ENCODE results near the gene SCARB1.

The SCARB1 gene

DNA sequence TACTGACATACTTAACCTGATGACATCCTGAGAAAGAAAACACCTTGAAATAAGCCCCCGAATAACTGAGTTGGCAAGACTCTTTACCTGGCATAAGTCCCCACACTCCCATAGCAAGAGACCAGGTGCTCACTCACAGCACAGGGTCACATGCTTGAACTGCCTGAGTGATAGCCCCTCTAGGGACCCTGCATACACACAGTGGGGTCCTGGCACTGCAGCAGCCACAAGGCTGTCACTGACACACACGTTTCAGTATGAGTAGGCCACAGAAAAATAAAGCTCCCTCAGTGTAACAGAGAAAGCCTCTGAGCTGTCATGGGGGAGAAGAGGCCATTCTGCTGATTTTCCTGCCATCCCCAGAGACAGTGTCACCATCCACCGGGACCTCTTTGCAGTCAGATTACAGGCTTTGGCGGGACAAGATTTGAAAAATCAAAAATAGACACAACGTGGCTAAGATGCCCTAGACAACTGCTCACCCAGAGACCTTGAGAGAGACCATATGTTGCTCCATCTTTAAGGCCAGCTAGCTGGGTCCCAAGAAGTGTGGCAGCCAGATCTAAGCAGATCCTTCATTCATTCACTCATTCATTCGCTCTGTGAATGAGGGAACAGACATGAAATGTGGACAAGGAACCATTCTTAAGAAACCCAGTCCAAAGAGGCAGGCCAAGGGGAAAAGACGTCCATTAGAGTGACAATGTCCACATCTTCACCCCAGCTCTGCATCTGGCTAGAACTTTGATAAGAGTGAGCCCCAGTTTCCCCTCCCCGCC, 1.6 kb downstream of the SCARB1 start:
- DNase-seq = no peak

DNA sequence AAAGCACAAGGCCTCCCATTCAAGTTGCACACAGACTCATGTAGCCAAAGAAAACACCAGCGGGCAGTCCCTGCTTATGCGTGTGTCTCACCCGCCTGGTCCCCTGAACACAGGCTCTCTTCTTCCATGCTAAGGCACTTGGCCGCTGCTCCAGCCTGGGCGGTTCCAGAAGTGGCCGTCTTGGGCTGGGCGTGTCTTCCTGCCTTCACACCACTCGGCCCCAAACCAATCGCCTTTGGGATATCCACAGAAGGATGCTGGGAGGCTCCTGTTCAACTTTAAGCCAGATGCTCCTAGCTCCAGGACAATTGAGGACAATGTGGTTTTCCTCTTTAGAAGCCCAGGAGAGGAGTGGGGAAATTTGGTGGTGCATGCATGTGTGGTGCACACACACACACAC, 2.2 kb downstream of the SCARB1 start:
- no peak for DNase-seq

DNA sequence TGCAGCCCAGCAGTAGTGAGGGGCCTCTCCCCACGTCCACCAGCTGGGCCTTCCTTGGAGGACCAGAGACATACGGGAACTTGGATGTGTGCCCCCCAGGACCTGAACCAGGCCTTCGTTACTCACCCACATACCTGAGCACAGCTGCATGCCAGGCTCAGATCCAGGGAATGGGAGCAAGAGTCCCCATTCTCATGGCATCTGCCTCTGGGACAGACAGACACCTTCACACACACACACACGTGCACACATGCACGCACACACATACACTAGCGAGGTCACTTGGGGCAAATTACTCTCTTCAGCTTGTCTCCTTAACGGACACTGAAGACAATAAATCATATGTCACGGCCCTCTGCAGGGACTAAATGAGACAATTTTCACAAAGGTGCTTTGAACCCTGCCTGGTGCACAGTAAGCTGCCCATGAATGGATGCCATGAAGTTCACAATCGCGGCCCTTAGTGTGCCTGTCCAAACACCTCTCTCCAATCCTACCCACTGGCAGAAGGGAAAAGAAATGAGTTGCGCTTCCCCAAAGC, 5.7 kb downstream of the SCARB1 start:
- DNase-seq = no peak

DNA sequence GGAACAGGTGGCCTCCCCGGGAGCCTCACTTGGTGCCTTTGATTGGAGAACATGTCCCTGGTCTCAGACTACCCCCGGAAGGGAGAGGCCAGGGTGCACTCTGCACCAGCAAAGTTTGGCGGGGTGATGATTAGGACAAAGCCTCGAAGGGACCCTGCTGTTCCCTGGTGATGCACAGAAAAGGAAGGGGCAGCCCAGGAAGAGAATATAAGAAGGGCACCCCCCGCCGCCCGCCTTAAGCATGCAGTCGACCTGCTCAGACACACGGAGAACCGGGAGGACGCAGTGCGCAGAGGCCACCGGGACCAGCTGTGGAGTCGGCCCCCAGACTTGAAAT, 6.9 kb downstream of the SCARB1 start:
- no peak for DNase-seq

DNA sequence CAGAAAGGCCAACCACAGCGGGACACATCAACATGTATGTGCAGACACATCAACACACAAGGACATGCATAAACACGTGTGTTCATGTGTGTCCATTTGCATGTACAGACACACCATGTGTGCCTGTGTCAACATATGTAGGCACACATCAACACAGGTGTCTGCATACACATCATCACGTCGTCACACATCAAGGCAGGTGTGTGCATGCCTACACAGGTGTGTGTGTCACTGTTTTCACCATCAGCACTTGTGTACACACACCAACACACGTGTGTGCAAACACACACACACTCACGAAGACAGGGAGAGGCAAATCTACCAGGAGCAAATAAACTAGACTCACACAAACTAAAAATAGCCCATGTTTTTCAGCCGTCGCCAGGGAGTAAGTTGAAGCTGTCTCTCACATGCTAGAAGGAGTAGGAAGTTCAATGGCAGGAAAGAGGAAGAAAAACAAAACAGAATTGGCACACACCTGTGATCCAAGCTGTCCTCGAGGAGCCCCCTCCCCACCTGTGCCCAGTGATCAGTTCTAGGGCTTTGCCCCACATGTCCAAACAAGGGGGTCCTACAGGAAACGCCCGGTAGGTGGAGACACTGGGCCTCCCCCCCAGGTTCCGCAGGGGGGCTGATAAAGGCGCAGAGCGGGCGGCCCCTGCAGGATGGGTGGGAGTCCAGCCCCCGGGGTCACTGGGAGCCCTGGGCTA, 7.4 kb downstream of the SCARB1 start:
- no peak for DNase-seq

DNA sequence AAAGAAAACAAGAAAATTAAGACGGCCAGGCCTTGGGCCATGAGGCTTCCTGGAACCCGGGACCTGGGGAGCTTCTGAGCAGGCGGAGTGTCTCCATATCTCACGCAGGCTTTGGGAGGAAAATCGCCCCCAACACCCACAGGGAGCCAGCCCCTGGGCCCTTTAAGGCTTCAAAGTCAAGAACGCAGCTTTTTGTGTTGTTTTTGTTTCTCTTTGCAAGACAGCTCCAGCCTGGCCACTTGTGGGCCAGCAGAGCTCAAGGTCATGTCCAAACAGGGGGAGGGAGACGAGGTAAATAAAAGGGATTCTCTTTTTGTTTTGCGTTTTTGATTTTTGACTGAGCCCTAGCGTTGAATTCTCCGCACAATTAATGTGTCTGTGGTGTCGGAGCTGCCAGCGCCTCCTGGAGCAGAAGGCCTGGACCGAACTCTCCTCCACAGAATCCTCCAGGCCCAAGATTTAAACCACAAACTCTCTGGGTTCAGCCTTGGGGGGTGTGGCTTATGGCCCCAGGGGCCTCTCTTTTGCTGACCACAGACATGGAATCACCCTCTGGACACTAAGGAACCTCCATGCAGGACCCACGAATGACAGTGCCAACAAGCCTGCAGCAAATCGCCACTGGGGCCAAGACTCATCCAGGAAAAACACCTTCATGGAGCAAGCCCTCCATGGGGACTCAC, 8.2 kb downstream of the SCARB1 start:
- DNase-seq = no peak

DNA sequence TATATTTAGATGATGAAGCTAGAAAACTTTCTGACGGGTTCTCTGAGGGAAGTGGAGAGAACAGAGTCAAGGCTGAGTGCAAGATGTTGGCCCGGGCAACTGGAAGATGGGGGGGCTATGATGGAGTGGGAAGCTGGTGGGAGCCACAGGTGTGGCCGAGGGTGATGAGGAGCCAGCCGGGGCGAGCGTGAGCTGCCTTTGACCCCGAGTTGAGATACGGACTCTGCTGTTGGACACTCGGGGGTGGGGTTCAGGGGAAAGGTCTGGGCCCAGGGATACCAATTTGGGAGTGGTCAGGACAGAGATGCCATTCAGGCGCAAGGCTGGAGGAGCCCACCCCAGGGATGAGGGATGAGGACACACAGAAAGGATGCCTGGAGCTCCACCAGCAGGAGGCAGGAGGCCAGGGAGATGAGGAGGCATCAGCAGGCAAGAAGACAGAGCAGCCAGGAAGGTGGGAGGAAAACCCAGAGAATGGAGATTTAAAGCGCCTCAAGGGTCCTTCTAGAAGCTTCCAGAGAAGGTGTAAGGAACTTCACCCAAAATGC, 9.0 kb downstream of the SCARB1 start:
- no peak for DNase-seq

DNA sequence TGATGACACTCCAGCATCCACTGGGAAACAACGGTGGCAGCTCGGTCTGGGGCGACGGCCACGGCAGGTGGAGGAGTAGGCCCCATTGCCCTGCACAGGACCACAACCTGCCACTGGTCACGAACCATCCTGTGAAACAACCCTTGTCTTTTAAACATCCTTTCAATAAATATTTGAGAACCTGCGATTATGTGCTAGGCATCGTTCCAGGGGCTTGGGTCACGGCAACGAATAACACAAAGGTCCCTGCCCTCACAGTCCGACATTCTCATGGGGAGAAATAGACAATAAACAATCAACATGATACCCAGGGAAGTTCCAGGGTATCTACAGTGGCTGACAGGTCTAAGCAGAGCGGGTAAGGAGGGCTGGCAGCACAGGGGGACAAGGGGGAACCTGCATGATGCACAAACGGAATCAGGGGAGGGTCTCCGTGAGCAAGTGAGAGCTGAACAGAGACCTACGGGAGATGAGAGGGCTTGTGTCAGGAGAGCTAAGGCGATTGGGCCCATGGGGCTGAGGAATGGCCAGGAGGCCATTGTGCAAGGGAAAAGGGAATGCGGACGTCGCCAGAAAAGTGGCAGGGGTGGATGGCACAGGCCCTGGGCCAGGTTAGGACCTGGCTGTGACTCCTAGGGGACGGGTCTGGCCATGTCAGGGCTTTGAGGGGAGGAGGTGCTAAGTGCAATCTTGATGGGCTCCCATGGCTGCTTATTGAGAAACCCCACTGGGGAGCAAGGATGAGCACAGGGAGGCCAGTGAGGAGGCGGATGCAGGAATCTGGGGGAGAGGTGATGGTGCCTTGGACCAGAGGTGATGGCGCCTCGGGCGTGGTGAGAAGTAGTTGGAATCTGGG, 9.7 kb downstream of the SCARB1 start:
- no peak for DNase-seq

DNA sequence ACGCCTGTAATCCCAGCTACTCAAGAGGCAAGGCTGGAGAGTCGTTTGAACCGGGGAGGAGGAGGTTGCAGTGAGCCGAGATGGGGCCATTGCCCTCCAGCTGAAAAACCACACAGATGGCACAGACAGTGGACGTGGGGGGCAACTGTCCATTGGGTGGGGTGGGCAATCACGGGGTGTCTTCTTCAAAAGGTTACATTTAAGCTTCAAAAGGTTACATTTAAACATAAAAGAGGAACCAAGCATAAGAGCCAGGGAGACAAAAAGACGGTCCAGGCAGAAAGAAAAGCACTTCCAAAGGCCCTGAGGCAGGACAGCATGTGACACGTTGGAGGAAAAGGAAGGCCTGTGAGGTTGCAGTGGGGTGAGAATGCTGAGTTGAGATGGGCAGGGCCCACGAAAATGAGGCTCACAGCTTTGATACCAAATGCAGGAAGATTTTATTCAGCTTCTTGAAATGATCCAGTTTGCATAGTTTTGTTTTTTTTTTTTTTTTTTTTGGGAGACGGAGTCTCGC, 10.7 kb downstream of the SCARB1 start:
- no peak for DNase-seq

DNA sequence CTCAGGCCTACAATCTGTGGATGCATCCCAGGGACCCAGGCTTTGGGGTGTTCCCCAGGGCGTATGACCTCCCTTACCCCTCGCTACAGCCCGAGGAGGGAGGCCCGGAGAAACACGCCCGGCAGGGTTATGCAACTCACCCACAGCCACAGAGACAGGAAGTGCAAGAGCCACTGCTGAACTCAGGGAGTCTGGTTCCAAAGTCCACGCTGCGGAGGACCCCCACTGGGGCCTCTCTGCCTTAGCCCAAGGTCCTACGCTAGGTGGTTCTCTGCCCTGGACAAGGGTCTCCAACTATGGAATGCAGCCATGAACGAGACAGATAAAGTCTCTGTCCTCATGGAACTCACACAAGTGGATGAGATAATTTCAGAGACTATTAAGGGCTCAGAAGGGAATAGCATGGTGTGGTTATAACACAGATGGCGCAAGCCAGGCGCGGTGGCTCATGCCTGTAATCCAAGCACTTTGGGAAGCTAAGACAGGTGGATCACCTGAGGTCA, 11.3 kb downstream of the SCARB1 start:
- no peak for DNase-seq

DNA sequence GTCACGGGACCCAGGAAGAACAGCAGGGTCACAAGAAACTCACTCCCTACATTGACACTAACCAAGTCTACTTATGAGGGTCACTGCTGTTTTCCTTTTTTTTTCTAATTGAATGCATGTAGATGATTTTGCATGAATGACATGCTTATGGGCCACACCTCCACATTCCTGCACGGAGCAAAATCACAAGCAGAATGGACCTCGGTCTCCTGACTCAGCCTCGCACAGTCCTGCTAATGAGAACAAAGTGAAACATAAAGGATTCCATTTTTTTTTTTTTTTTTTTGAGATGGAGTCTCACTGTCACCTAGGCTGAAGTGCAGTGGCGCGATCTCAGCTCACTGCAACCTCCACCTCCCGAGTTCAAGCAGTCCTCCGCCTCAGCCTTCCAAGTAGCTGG, 12.3 kb downstream of the SCARB1 start:
- no peak for DNase-seq

DNA sequence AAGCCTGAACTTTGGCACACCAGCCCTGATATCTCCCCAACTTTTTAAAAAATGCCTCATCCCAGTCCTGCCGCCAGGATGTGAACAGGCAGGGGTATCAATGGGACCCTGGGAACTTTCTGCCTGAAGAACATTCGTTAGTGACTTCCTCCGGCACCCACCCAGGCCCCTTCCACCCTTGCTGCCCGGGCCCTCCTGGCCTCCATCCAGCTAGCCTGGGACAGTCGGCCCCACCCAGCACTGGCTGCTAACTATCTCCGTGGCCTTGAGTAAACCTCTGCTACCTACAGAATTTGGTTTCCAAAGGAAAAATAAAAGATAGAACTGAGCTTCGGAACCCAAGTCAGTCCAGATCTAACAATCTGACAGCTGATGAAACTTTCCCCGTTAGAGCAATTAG, 14.3 kb downstream of the SCARB1 start:
- DNase-seq = no peak

DNA sequence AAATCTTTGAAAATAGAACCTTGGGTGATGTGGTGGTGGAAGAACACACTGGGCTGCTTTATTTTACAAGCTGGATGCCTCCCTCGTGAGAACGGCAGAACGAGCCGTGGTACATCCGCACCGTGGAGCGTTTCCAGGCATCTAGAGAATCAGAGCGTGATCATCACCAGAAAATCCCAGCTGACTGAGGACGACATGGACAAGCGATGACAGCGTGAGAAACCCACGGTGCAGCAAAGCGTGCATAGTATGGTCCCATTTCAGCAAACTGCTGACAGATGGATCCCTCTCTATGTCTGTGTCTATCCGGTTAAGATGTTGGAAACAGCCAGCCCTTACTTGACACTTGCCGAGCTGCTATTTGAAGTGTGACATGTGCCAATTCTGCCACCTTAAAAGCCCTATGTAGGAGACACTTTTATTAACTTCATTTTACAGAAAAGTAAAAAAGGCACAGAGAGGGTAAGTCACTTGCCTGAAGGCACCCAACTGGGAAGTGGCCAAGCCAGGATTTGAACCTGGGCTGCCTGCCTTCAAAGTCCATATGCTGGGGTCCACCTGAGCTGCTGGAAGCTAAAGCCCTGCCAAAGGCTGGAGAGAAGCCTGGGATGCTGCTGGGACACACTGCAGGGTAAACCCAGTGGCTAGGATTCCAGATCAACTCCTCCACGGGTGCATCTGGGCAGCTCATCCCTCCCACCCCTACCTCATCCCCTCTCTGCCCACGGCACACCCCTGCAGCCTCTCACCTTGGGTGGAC, 14.9 kb downstream of the SCARB1 start:
- no peak for DNase-seq

DNA sequence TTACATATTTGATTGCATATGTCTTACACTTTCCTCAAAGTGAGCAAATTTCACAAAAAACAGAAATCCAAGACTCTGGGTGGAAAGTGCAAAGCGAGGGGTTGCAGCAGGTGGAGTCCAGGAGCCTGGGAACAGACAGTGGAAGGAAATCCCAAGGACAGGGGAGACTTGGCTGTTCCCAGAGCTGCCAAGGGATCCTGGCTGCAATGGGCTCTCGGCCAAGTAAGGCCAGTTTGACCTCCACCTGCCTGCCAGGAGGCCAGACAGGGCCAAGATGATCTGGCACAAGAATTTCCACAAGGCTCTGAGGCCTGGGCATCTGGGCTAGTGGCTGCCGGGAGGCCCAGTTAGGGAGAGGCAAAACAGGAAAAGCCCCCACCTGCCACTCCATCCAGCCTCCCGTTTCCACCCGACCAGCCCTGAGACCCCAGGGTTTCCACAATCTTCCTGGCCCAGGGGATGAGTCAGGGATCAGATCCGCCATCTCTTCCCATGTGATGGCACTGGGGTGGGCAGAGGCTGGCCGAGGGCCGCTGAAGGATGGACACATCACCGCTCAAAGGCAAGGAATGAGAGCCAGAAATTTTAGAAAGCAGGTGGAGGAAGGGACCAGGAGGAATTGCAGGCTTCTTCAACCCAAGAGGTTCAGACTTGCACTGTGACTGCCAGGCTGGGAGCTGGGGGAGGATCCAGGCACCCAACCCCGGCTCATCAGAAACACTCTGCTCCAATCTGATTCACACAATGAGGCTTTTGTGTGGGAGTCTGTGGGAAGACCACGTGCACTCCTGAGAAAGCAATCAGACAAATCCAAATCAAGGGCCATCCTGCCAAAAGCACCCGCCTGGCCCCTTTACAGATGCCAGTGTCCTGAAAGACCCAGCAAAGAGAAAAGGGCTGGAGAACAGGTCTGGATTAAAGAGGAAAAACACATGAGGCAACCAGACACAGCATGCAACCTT, 16.3 kb downstream of the SCARB1 start:
- DNase-seq = no peak

DNA sequence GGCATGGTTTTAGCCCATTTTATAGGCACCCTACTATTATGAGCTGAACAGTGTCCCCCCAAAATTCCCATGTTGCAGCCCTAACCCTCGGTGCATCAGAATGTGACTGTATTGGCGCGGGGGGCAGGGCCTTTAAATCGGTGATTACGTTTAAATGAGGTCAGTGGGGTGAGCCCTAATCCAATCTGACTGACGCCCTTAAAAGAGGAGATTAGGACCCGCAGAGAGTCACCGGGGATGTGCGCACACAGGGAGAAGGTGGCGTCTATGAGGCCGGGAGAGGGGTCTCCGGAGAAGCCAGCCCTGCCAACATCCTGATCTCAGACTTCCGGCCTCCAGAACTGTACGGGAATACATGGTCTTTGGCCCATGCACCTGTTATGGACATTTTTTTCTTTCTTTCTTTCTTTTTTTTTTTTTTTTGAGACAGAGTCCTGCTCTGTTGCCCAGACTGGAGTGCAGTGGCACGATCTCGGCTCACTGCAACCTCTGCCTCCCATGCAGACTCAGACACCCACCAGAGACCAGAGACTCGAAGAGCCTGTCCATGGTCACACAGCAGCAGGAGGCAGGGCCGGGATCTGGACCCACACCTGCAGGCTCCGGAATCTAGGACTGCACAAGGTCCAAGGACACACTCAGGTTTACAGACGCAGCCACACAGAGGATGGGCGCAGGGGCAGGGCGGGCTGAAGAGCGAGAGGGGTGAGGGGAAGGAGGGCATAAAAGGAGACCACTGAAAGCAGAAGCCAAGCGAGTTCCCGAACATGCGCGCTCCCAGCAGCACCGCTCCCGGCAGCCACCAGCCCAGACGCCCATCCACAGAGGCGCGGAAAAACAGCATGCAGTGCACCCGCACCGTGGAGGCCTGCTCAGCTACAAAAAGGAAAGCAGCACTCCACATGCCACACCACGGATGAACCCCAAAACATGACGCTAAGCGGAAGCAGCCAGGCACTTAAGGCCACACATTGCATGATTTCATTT, 19.0 kb downstream of the SCARB1 start:
- DNase-seq = no peak

DNA sequence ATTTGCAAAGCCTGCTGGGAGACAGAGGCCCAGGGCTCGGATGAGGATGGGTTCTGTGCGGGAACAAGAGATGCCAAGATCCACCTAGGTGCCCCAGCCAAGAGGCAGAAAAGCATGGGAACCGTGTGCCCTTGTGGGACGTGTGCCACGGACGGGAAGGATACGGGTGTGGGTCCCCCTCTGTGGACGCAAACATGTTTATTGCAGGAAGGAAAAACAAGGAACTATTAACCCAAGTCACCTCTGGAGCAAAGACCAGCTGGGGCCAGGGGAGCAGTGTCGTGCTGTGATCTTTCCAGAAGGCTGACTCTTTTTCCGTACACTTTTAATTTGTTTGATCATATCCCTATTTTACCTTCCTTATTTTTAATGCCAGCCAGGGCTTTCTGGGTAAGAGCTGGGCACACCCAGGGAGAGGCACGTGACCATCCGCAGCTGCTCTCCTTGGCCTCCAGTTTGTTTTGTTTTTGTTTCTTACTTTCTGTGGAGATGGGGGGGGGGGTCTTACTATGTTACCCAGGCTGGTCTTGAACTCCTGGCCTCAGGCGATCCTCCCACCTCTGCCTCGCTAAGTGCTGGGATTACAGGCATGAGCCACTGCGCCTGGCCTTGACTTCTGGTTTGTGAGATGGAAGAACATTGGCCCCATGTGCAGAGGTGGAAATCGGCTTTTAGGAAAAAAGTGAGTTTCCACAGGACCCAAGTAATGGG, 20.7 kb downstream of the SCARB1 start:
- DNase-seq = no peak

DNA sequence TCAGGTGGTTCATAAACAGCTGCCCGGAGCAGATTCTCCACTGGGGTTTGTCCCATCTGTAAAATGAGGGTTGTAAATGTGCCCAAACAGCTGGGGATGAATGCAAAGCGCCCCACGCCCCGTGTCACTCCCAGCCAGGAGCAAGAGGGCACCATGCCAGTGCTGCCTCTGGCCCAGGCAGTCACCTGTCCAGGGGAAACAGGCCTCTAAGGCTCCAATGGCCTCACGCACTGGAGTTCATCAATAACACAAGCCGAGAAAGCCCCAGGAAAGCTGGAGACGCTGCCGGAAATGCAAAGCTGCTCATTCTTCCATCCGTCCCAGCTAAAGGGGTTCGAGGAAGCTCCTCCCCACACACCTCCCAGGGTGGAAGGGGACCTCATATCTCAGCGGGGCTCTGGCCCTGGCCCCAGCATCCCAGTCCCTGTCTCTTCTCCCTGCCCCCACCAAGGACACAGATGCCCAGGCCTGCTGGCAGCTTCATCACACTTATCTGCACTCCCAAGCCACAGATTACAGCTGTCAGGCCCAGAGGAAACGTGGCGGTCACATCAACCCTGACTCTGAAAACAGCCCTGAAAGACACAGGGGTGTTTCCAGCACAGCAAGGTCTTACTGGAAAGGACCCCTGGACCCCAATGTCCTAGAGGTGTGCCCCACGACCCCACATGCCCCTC, 21.5 kb downstream of the SCARB1 start:
- DNase-seq = no peak

DNA sequence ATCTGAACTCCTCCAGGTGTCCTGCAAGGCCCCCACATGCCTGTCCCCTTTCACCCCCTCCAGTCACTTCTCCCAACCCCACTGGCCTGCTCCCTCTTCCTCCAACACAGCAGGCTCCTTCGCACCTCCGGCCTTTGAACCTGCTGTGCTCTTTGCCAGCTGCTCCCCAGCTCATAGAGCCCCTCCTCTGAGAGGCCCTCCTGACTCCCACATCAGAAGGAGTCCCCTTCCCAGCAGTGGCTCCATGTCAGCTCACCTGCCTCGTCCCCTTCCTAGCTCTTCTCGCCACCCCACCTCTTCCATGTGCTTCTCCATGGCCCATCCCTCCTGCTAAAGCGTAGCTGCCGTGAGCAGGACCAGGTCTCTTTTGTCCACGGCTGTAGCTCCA, 22.1 kb downstream of the SCARB1 start:
- no peak for DNase-seq

Measured in CD4-positive, alpha-beta T cell treated with Interleukin-17A for 4 hours (primary cell).